D721Med (cell line): ENCODE results near the gene OSM.

Experiments used
- DNase-seq: peaks from one replicate; pipeline ENCODE4 v3.0.0; 2011; ENCODE audit warnings: low spot score; ENCODE audit not compliant: insufficient read length
- FAIRE-seq: peaks from 2 replicates; lab custom pipeline; 2011; peaks lifted over from hg19 to GRCh38; lab: Jason Lieb, UNC
- CTCF ChIP-seq: IDR thresholded peaks from 2 replicates; pipeline ENCODE4 v1.5.1; 2012; ENCODE audit warnings: mild to moderate bottlenecking, control low read depth; ENCODE audit not compliant: insufficient read depth; ENCODE audit errors: missing control alignments

The OSM gene

GRCh38 chr22:30277547-30278344 is 11.1 kb upstream of the OSM start:
- TF ChIP-seq CTCF = no peak
- FAIRE-seq (no peak), DNase-seq (no peak)

- no peak for TF ChIP-seq CTCF
- DNase-seq = no peak
Measured at GRCh38 chr22:30276039-30276438, 9.4 kb upstream of the OSM start.

DNA sequence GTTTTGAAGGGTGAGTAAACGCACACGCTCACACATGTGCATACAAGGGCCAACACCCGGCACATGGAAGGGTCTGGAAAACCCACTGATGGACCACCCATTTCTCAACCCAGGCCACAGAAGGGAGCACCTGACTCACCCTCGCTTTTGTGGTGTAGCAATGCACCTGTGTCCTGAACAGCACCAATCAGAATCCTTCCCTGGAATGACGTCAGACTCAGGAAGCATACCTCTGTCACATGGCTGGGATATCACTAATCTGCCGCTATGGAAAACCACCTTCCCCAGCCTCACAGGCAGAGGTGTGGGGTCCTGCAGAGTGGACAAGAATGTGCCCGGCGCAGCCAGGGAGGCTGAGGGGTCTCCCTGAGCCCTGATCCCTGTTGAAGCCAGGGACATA is 9.0 kb upstream of the OSM start:
- DNase-seq (no peak), FAIRE-seq (no peak)
- TF ChIP-seq CTCF = no peak

More at GRCh38 chr22:30276039-30276438, 9.4 kb upstream of the OSM start:
- FAIRE-seq = no peak

- DNase-seq (no peak), FAIRE-seq (no peak)
- no peak for TF ChIP-seq CTCF
Measured at GRCh38 chr22:30274437-30274812, 7.8 kb upstream of the OSM start.

DNA sequence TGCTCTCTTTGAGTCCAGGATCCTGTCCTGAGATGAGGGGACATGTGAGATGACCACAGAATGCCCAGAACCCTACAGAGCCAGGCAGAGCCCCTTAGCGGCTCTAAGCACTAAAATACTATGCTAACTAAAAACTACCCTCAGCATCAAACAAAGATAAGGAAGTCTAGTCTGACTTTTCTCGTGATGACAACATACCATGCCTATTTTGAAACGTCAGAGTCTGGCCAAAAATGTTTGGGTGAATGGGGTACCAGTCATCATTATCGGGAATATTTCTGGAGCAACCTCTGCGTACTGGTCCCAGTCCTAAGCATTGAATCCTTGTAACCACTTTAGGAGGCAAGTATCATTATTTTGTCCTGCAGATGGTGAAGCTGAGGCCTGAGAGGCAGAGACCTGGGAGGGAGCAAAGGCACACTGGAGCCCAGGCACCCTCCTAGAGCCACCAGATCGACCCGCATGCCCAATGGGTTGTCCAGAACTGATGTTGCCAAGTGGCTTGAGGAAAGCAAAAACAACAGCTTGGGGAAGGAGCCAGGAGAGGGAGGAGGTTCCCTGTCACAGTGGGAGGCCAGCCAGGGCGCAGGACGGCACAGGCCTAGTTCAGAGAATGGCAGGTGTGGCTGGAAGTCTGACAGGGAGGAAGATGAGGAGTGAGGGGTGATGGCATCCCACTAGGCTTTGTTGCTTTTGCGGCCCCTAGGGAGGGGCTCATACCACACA is 7.2 kb upstream of the OSM start:
- FAIRE-seq (no peak), DNase-seq (no peak)
- no peak for TF ChIP-seq CTCF

DNA sequence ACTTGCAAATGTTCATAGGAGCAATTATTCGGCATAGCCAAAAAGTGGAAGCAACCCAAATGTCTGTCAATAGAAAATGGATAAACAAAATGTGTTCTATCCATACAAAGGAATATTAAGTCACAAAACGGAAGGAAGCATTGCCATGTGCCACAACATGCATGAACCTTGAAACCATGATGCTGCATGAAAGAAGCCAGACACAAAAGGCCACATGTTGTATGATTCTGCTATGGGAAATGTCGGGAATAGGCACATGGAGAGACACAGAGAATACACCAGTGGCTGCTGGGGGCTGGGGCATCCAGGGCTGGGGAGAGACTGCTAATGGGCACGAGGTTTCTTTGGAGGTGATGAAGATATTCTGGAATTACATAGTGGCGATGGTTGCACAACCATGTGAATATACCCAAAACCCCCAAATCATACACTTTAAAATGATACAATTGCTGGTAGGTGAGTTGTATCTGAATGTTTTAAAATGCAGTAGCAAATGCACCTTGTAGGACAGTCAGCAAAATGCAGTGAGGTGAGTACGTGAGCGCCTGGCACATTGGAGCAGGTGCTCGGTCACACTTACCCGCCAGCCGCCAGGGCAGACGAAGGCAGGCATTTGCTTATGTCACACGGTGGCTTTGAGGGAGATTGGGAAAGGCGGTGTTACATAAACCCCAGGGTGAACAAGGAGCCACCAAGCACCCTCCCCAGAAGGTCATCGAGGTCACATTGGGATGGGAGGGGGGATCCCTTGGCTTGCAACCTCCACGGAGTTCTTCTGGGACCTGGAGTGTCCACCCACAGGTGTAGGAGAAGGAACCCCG is 6.3 kb upstream of the OSM start:
- DNase-seq (no peak), FAIRE-seq (no peak)
- TF ChIP-seq CTCF = no peak
